NT2/D1 (cell line): ENCODE results near the gene CADM2.
"Not testable (repeated sequence)": the region's sequence is repeated elsewhere in the genome, so short reads cannot be mapped to it uniquely, and the experiment has no call there.

Source experiments
- YY1 ChIP-seq: IDR thresholded peaks from 2 replicates; pipeline ENCODE4 v1.6.1; 2011; ENCODE audit not compliant: insufficient read length, insufficient read depth
- ZNF274 ChIP-seq: IDR thresholded peaks from 2 replicates; pipeline ENCODE4 v1.6.1; 2011; ENCODE audit warnings: mild to moderate bottlenecking, low read depth, low read length

- TF ChIP-seq ZNF274, YY1: not testable (repeated sequence)
These were observed 194.5 kb downstream of the CADM2 start for GRCh38 chr3:85153279-85153678.
